Loucy (cell line): ENCODE results near the gene EPAS1.

Experiments
- EZH2phosphoT487 ChIP-seq: fragments of 200-600 bp; IDR thresholded peaks from 2 replicates; pipeline ENCODE4 v1.6.1; 2018; ENCODE audit warnings: antibody characterized with exemption, mild to moderate bottlenecking, moderate library complexity, borderline replicate concordance
- TF ChIP-seq, protein P1 (sequence below): fragments of 200-600 bp; sonication (generic); conservative IDR thresholded peaks from 2 replicates; pipeline ENCODE4 v1.5.1; 2014; ENCODE audit warnings: mild to moderate bottlenecking, antibody characterized with exemption, low read length

DNA sequence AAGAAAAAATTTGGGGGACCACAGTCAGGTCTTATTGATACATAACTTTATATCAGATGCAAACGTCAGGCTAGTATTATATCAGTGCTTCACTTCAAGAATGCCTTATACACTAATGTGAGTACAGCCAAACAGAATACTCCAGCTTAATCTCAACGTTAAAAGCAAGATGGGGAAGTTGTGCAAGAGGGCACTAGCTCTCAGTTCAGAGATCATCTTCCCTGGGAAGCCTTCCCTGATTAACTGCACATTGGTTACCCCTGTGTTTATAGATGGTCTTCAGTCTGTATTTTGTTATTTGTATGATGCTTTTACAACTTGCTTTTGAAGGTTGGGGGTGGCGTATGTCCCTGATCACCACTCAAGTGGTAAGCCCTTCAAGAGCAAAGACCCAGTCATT, 11.4 kb downstream of the EPAS1 start:
- TF ChIP-seq, protein P1, sequence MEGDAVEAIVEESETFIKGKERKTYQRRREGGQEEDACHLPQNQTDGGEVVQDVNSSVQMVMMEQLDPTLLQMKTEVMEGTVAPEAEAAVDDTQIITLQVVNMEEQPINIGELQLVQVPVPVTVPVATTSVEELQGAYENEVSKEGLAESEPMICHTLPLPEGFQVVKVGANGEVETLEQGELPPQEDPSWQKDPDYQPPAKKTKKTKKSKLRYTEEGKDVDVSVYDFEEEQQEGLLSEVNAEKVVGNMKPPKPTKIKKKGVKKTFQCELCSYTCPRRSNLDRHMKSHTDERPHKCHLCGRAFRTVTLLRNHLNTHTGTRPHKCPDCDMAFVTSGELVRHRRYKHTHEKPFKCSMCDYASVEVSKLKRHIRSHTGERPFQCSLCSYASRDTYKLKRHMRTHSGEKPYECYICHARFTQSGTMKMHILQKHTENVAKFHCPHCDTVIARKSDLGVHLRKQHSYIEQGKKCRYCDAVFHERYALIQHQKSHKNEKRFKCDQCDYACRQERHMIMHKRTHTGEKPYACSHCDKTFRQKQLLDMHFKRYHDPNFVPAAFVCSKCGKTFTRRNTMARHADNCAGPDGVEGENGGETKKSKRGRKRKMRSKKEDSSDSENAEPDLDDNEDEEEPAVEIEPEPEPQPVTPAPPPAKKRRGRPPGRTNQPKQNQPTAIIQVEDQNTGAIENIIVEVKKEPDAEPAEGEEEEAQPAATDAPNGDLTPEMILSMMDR, result no peak
- TF ChIP-seq EZH2phosphoT487, result no peak
